Measurements from ENCODE around the gene ERCC6L.
"Not testable (repeated sequence)": the region's sequence is repeated elsewhere in the genome, so short reads cannot be mapped to it uniquely, and the experiment has no call there.

Gene ERCC6L

DNA sequence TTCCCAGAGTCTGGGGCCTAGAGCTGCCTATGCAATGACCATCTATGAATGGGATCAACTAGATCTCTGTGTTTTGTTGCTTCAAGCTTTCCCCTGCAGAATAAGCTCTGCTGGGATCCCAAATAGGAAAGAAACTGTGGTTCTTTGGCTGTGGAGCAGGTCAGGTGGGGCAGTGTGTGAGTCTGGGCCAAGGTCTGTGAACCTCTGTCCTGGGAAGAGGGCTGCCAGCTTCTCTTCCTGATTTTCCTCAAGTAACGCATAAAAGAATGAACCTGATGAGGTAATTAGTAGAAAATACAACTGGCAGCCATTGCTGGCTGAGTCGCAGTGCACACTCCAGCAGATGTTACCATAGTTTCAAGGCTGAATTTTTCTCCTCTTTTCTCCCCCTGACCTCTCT is 61.8 kb downstream of the ERCC6L start:
- H3K4me3 ChIP-seq (ENCODE audit: low read depth, low read length) = no peak overlapping the region
- no peak for DNase-seq (ENCODE audit: low read depth)
- TF ChIP-seq CTCF (IDR thresholded peaks at IDR 0.05; ENCODE audit: control insufficient read depth, extremely low read depth, insufficient read depth) = no peak

DNA sequence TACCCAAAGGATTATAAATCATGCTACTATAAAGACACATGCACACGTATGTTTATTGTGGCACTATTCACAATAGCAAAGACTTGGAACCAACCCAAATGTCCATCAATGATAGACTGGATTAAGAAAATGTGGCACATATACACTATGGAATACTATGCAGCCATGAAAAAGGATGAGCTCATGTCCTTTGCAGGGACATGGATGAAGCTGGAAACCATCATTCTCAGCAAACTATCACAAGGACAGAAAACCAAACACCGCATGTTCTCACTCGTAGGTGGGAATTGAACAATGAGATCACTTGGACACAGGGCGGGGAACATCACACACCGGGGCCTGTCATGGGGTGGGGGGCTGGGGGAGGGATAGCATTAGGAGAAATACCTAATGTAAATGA is 62.5 kb downstream of the ERCC6L start:
- H3K4me3 ChIP-seq (ENCODE audit: low read depth, low read length); DNase-seq (ENCODE audit: low read depth): not testable (repeated sequence)

GRCh38 chrX:72169008-72169728 is 69.7 kb downstream of the ERCC6L start:
- no peak for TF ChIP-seq CTCF (IDR thresholded peaks at IDR 0.05; ENCODE audit: control insufficient read depth, extremely low read depth, insufficient read depth)
- no peak overlapping the region for H3K4me3 ChIP-seq (ENCODE audit: low read depth, low read length)
- no peak for DNase-seq (ENCODE audit: low read depth)

GRCh38 chrX:72165551-72165950 is 73.3 kb downstream of the ERCC6L start:
- no peak overlapping the region for H3K4me3 ChIP-seq (ENCODE audit: low read depth, low read length)
- no peak for TF ChIP-seq CTCF (IDR thresholded peaks at IDR 0.05; ENCODE audit: control insufficient read depth, extremely low read depth, insufficient read depth)
- no peak for DNase-seq (ENCODE audit: low read depth)

DNA sequence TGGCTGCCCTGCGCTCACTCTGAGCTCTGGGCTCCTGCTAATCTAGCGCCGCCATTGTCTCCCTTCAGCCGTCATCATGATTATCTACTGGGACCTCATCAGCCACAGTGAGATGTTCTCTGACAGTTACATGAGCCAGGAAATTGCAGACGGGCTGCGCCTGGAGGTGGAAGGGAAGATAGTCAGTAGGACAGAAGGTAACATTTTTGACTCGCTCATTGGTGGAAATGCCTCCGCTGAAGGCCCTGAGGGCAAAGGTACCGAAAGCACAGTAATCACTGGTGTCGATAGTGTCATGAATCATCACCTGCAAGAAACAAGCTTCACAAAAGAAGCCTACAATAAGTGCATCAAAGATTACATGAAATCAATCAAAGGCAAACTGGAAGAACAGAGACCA is 79.1 kb downstream of the ERCC6L start:
- DNase-seq (ENCODE audit: low read depth) = no peak
- H3K4me3 ChIP-seq (ENCODE audit: low read depth, low read length) = no peak overlapping the region
- TF ChIP-seq CTCF (IDR thresholded peaks at IDR 0.05; ENCODE audit: control insufficient read depth, extremely low read depth, insufficient read depth) = no peak

DNA sequence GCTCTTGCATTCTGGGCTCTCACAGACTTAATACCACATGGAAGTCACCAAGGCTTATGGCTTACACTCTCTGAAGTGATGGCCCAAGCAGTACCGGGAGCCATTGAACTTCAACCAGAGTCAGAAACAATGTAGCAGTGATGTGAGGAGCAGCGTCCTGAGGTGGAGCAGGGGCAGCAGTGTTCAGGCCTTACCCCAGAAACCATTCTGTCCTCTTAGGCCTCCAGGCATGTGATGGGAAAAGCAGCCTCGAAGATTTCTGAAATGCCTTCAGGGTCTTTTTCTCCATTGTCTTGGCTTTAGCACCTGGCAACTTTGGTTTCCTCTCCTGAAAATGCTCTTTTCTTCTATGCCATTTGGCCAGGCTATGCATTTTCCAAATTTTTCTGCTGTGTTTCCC is 80.1 kb downstream of the ERCC6L start:
- no peak for TF ChIP-seq CTCF (IDR thresholded peaks at IDR 0.05; ENCODE audit: control insufficient read depth, extremely low read depth, insufficient read depth)
- DNase-seq (ENCODE audit: low read depth) = no peak
- H3K4me3 ChIP-seq (ENCODE audit: low read depth, low read length) = no peak overlapping the region

Data from LNCaP clone FGC (cell line).